Muscle layer of colon (tissue), 2 donors: ENCODE measurements around the gene NPHP1.
"Not testable (repeated sequence)": the region's sequence is repeated elsewhere in the genome, so short reads cannot be mapped to it uniquely, and the experiment has no call there.

ENCODE experiments used
- H3K27ac ChIP-seq: one replicate; pipeline ENCODE4 v1.7.0; 2013; ENCODE audit warnings: low read depth, mild to moderate bottlenecking, low read length, moderate library complexity
- H3K27me3 ChIP-seq, 2 donors: one replicate each; pipeline ENCODE4 v1.7.0; 2013; ENCODE audit warnings: low read length in 2 of 2, mild to moderate bottlenecking in 2 of 2; ENCODE audit not compliant: insufficient read depth in 2 of 2, control insufficient read depth in 1 of 2
- H3K36me3 ChIP-seq: one replicate; pipeline ENCODE4 v1.7.0; 2013; ENCODE audit warnings: mild to moderate bottlenecking, low read length; ENCODE audit not compliant: insufficient read depth
- H3K4me1 ChIP-seq: one replicate; pipeline ENCODE4 v1.7.0; 2013; ENCODE audit warnings: mild to moderate bottlenecking, low read length; ENCODE audit not compliant: insufficient read depth
- H3K4me3 ChIP-seq, 2 donors: one replicate each; pipeline ENCODE4 v1.7.0; 2013; ENCODE audit warnings: low read length in 2 of 2, low read depth in 1 of 2, mild to moderate bottlenecking in 1 of 2, moderate library complexity in 1 of 2
- H3K9ac ChIP-seq: one replicate; pipeline ENCODE4 v1.7.0; 2013; ENCODE audit warnings: low read length
- H3K9me3 ChIP-seq: one replicate; pipeline ENCODE4 v1.7.0; 2013; ENCODE audit warnings: mild to moderate bottlenecking, low read length
- donor health status: abdominal sarcoma.
- donor health status: Adenocarcinoma of cecum.

Gene NPHP1

GRCh38 chr2:110099038-110099425 is 105.8 kb downstream of the NPHP1 start:
- Histone ChIP-seq H3K4me1 (peaks cover 12% of the 10 kb centered on the region), H3K27ac (no peak overlapping the region), H3K27me3 (no peaks in the 10 kb centered on the region), H3K4me3 (no peak overlapping the region), H3K9me3 (no peaks in the 10 kb centered on the region), H3K9ac (no peak overlapping the region), H3K36me3 (no peaks in the 10 kb centered on the region)

- no peaks in the 10 kb centered on the region for H3K9me3 ChIP-seq
- peaks cover 12% of the 10 kb centered on the region for H3K4me1 ChIP-seq
- H3K4me3 ChIP-seq: no peak overlapping the region
- H3K27me3 ChIP-seq: no peaks in the 10 kb centered on the region
- H3K27ac ChIP-seq: no peak overlapping the region
- H3K36me3 ChIP-seq: no peaks in the 10 kb centered on the region
- no peak overlapping the region for H3K9ac ChIP-seq
These were observed 107.2 kb downstream of the NPHP1 start for GRCh38 chr2:110097506-110098220.

DNA sequence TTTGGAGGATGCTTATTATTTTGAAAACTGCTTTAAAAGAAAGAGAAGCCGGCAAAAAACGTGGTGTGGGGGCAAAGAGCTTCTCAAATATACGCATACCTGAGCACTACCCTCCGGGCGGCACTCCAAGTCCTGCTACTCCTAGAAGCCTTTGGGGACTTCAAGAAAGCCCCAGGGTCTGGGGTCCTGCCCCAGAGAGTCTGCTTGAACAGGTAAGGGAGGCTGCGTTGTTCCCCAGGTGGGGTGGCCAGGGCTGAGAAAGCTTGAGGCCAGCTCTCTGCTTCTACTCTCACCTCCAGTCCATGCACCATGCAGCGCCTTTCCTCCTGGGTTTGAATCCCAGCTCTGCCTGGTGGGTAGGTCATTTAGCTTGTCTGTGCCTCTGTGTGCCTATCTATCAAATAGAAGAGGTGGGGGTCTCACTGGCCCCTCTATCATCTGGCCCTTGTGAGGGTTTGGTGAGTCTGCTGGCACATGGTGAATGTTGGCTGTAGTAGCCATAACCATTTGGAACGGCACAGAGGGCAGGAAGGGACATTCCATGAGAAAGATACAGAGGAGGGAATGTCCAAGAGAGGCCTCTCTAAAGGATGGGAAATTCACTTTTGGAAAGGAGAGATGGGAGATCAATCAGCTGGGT is 108.7 kb downstream of the NPHP1 start:
- H3K4me3 ChIP-seq: no peak overlapping the region
- H3K27me3 ChIP-seq: no peaks in the 10 kb centered on the region
- no peak overlapping the region for H3K27ac ChIP-seq
- no peaks in the 10 kb centered on the region for H3K9me3 ChIP-seq
- H3K9ac ChIP-seq: no peak overlapping the region
- peaks cover 4% of the 10 kb centered on the region for H3K4me1 ChIP-seq
- no peaks in the 10 kb centered on the region for H3K36me3 ChIP-seq

DNA sequence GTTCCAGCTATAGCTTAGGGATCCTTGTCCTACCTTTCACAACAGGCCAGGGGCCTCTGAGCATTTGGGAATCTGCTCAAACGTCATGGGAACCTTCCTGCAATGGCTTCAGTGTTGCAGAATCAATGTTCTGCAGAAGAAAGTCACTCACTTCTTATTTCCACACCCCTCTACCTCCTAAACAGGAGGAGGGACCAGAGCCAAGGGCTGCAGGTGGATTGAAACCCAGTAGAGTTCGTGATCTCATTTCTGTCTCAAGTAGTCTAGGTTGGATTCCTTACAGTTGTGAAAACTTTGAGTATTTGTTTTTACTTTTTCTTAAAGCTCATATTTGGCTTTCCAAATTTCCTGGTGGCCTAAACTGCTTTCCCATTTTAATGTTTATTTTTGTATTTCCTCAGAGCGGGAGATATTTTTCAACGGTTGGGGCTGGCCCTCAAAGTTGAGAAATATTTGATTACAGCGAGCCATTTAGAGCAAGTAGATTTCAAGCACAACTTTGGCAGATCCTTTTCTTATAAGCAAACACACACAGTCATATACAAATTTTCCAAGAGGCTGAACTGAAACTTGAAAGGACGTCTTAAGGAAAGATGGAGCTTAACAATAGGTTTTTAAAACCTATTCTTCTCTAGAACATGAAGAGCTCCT is 109.8 kb downstream of the NPHP1 start:
- not testable (repeated sequence) for H3K4me3 ChIP-seq, H3K9me3 ChIP-seq, H3K27ac ChIP-seq, H3K27me3 ChIP-seq, H3K36me3 ChIP-seq, H3K4me1 ChIP-seq, H3K9ac ChIP-seq

- H3K4me1 ChIP-seq, H3K27me3 ChIP-seq: not testable (repeated sequence)
These were observed 110.9 kb downstream of the NPHP1 start for GRCh38 chr2:110093924-110094323.

DNA sequence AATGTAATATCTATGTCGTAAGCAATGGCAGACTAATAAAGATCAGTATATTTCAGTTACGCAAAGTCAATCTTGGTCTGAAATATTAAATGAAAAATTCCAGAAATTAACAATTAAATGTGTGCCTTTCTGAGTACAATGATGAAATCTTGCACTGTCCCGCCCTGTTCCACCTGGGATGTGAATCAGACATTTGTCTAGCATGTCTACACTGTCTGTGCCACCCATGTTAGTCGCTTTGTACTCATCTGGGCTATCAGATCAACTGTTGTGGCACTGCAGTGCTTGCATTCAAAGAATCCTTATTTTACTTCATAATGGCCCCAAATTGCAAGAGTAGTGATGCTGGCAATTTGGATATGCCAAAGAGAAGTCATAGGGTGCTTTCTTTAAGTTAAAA is 114.6 kb downstream of the NPHP1 start:
- H3K9me3 ChIP-seq, H3K9ac ChIP-seq, H3K4me1 ChIP-seq, H3K27me3 ChIP-seq, H3K27ac ChIP-seq, H3K36me3 ChIP-seq, H3K4me3 ChIP-seq: not testable (repeated sequence)

More at GRCh38 chr2:110093924-110094323, 110.9 kb downstream of the NPHP1 start:
- H3K27ac ChIP-seq, H3K36me3 ChIP-seq, H3K9me3 ChIP-seq, H3K4me3 ChIP-seq, H3K9ac ChIP-seq: not testable (repeated sequence)

GRCh38 chr2:110083757-110084156 is 121.1 kb downstream of the NPHP1 start:
- not testable (repeated sequence) for H3K4me1 ChIP-seq, H3K9me3 ChIP-seq, H3K9ac ChIP-seq, H3K36me3 ChIP-seq, H3K27ac ChIP-seq, H3K27me3 ChIP-seq, H3K4me3 ChIP-seq

GRCh38 chr2:110083162-110083561 is 121.7 kb downstream of the NPHP1 start:
- not testable (repeated sequence) for H3K4me1 ChIP-seq, H3K9ac ChIP-seq, H3K36me3 ChIP-seq, H3K4me3 ChIP-seq, H3K27ac ChIP-seq, H3K27me3 ChIP-seq, H3K9me3 ChIP-seq

DNA sequence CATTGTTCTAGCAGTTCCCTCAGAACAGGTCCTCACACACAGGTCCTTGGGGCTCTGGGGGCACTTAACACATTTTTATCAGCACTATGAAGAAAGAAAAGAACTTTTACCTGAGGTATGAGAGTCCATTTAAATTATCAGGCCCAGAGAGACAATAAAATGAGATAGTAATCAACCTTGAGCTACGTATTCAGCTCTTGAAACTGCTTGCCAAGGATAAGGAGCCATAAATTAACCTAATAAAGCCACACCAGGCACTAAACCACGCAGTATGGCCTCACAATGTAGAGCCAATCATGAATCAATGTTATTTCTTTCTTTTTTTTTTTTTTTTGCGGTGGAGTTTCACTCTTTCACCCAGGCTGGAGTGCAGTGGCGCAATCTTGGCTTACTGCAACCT is 126.7 kb downstream of the NPHP1 start:
- not testable (repeated sequence) for H3K4me1 ChIP-seq, H3K9ac ChIP-seq

DNA sequence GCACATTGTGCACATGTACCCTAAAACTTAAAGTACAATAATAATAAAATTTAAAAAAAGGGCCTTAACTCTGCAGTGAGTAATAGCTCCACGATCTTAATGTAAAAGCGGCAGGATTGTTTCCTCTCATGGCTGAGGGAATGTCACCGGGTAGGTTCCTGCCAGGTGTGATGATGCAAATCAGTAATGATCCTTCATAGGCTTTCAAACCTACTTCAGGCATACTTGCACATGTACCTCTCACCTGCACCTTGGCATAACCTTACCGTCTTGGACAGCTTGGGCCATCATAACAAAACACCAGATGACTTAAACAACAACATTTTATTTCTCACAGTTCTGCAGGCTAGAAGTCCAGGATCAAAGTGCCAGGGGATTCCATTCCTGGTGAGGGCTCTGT is 128.9 kb downstream of the NPHP1 start:
- H3K9me3 ChIP-seq, H3K9ac ChIP-seq, H3K4me3 ChIP-seq, H3K36me3 ChIP-seq, H3K27me3 ChIP-seq, H3K4me1 ChIP-seq, H3K27ac ChIP-seq: not testable (repeated sequence)

More for the DNA sequence above, 126.7 kb downstream of the NPHP1 start:
- not testable (repeated sequence) for H3K4me3 ChIP-seq, H3K27ac ChIP-seq, H3K9me3 ChIP-seq, H3K27me3 ChIP-seq, H3K36me3 ChIP-seq
